SU-DHL-6 (cell line): ENCODE results near the gene WDR54.

ENCODE experiments used
- H2AFZ ChIP-seq: fragments of 200-600 bp; sonication (generic); 2 replicates; pipeline ENCODE4 v1.6.1; 2014; ENCODE audit warnings: low read depth, mild to moderate bottlenecking, moderate library complexity, mixed read lengths, antibody characterized with exemption, low read length; ENCODE audit not compliant: severe bottlenecking
- H3F3A ChIP-seq: fragments of 200-600 bp; shearing (Covaris generic); 2 replicates; pipeline ENCODE4 v1.6.0; 2016; ENCODE audit warnings: antibody characterized with exemption, mild to moderate bottlenecking; ENCODE audit not compliant: insufficient read depth
- H3K27ac ChIP-seq: fragments of 200-600 bp; sonication (generic); 2 replicates; pipeline ENCODE4 v1.5.1; 2016; ENCODE audit warnings: low read depth, mild to moderate bottlenecking, low read length, moderate library complexity, mixed read lengths
- H3K27me3 ChIP-seq: fragments of 200-600 bp; sonication (generic), shearing (Covaris generic); 2 replicates; pipeline ENCODE4 v1.6.0; 2014; ENCODE audit warnings: mild to moderate bottlenecking, low read length
- H3K36me3 ChIP-seq: fragments of 200-600 bp; sonication (generic); 2 replicates; pipeline ENCODE4 v1.6.1; 2014; ENCODE audit warnings: mild to moderate bottlenecking, low read length, mixed read lengths
- H3K4me2 ChIP-seq: fragments of 300-600, 200-600 bp; shearing (Covaris generic), sonication (generic); 2 replicates; pipeline ENCODE4 v1.6.0; 2014; ENCODE audit warnings: low read length, low read depth, mild to moderate bottlenecking; ENCODE audit not compliant: poor library complexity, severe bottlenecking
- H3K4me3 ChIP-seq: fragments of 200-600 bp; sonication (generic); 2 replicates; pipeline ENCODE4 v1.5.1; 2014; ENCODE audit warnings: antibody characterized with exemption, low read length, mild to moderate bottlenecking, mixed read lengths; ENCODE audit not compliant: insufficient read depth, poor library complexity, severe bottlenecking
- H3K79me2 ChIP-seq: fragments of 200-600 bp; sonication (generic); 2 replicates; pipeline ENCODE4 v1.6.1; 2014; ENCODE audit warnings: mild to moderate bottlenecking, low read length, moderate library complexity; ENCODE audit not compliant: insufficient read depth
- H3K9ac ChIP-seq: fragments of 200-600 bp; sonication (generic); 2 replicates; pipeline ENCODE4 v1.7.0; 2014; ENCODE audit warnings: mild to moderate bottlenecking, low read length
- H3K9me2 ChIP-seq: fragments of 200-600 bp; sonication (generic); replicated peaks from 2 replicates; pipeline ENCODE4 v1.6.1; 2014; ENCODE audit warnings: low read length; ENCODE audit not compliant: insufficient read depth
- H3K9me3 ChIP-seq: fragments of 200-600 bp; sonication (generic); 2 replicates; pipeline ENCODE4 v1.6.1; 2014; ENCODE audit warnings: low read length, mixed read lengths; ENCODE audit not compliant: insufficient read depth
- H4K20me1 ChIP-seq: fragments of 200-600 bp; sonication (generic); 2 replicates; pipeline ENCODE4 v1.6.1; 2014; ENCODE audit warnings: low read depth, mild to moderate bottlenecking, antibody characterized with exemption, low read length, moderate library complexity, mixed read lengths
- EZH2phosphoT487 ChIP-seq: fragments of 200-600 bp; sonication (generic), shearing (Covaris generic); conservative IDR thresholded peaks from 2 replicates; pipeline ENCODE4 v1.6.1; 2018; ENCODE audit warnings: mild to moderate bottlenecking, antibody characterized with exemption, low read length, moderate library complexity, mixed read lengths
- TF ChIP-seq, protein P1 (sequence below): fragments of 200-600 bp; sonication (generic); IDR thresholded peaks from one replicate; pipeline ENCODE4 v1.5.1; 2017; ENCODE audit warnings: antibody characterized with exemption, mild to moderate bottlenecking, low read length, moderate library complexity; ENCODE audit not compliant: insufficient read depth, poor library complexity, severe bottlenecking

WDR54 gene

DNA sequence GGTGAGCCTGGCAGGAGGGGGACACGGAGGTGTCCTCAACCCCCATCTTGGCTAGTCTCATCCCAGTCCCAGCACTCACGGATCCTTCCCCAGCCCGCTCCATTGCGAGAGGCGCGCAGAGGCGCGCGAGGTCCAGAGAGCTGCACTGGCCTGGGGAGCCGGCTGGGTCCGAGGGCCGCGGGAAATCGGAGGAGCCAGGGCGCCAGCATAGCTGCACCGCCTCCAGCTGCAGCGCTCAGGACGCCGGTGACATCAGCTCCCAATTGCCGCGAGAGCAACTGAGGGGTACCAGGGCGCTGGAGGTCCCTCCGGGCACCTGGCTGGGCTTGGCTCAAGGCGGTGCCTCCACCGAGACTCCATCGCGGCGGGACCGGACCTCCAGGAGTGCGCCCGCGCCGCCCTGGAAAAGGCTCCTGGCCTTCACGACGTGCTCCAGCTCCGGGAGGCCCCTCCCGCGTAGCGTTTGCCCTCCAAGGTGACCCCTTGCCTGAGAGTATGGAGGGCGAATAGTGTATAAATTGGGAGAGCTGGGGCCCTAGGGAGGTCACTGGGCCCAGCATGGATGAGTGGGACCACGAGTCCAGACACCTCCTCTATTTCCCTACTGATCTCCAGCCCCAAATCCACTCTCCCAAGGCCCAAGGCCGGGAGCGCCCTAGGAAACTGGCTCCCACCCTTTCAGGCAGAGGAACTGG lies 14.7 kb downstream of the WDR54 start:
- Histone ChIP-seq H3K27me3 (no peaks in the 10 kb centered on the region), H3F3A (no peaks in the 10 kb centered on the region), H3K9ac (no peak overlapping the region), H2AFZ (no peak overlapping the region), H3K79me2 (no peaks in the 10 kb centered on the region), H3K4me3 (no peak overlapping the region), H3K27ac (no peak overlapping the region), H3K36me3 (no peaks in the 10 kb centered on the region), H3K9me2 (no peaks in the 10 kb centered on the region), H3K9me3 (no peaks in the 10 kb centered on the region), H3K4me2 (no peak overlapping the region), H4K20me1 (no peaks in the 10 kb centered on the region)
- TF ChIP-seq, protein P1, sequence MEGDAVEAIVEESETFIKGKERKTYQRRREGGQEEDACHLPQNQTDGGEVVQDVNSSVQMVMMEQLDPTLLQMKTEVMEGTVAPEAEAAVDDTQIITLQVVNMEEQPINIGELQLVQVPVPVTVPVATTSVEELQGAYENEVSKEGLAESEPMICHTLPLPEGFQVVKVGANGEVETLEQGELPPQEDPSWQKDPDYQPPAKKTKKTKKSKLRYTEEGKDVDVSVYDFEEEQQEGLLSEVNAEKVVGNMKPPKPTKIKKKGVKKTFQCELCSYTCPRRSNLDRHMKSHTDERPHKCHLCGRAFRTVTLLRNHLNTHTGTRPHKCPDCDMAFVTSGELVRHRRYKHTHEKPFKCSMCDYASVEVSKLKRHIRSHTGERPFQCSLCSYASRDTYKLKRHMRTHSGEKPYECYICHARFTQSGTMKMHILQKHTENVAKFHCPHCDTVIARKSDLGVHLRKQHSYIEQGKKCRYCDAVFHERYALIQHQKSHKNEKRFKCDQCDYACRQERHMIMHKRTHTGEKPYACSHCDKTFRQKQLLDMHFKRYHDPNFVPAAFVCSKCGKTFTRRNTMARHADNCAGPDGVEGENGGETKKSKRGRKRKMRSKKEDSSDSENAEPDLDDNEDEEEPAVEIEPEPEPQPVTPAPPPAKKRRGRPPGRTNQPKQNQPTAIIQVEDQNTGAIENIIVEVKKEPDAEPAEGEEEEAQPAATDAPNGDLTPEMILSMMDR, result no peak
- TF ChIP-seq EZH2phosphoT487, result no peak

DNA sequence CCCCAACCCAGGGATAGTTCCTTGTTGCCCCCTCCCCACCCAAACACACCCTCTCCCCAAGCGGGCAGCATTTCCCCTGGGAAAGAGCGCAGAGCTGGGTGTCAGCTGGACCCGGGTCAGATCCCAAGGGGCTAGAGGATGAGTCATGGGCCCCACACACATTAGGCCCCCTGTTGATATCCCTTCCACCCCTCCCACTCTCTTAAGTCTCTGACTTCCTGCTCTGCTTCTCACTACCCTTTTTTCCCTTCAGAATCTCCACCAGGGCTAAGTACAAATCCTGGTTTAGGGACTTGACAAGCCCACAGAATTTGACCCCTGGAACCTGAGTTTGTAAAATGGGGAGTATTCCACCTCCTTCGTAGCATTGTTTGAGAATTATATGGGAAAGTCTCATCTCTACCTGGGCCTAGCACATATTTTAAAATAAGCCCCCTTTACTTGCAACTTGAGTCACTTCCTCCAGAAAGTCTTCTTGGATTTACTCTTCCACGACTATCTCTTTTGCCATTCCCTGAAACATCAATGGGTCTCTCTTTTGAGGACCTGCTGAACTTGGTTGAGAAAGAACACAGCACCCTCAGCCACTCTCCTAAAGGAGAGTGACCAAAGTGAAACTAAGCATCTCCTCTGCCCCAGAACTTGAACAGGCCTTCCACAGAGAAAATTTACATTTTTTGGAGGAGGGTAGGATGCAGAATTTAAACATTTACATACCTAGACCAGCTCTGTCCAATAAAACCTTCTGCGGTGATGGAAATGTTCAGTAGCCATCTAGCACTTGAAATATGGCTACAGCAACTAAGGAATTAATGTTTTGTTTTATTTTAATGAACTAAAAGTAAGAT lies 15.5 kb downstream of the WDR54 start:
- no peaks in the 10 kb centered on the region for H3K9me3 ChIP-seq
- TF ChIP-seq, protein P1, result no peak
- H4K20me1 ChIP-seq, result no peaks in the 10 kb centered on the region
- no peak overlapping the region for H3K4me2 ChIP-seq
- no peaks in the 10 kb centered on the region for H3K9me2 ChIP-seq
- no peak overlapping the region for H3K9ac ChIP-seq
- H3K27ac ChIP-seq, result no peak overlapping the region
- no peaks in the 10 kb centered on the region for H3K79me2 ChIP-seq
- no peak overlapping the region for H3K4me3 ChIP-seq
- no peaks in the 10 kb centered on the region for H3K36me3 ChIP-seq
- no peaks in the 10 kb centered on the region for H3F3A ChIP-seq
- no peaks in the 10 kb centered on the region for H3K27me3 ChIP-seq
- no peak overlapping the region for H2AFZ ChIP-seq

DNA sequence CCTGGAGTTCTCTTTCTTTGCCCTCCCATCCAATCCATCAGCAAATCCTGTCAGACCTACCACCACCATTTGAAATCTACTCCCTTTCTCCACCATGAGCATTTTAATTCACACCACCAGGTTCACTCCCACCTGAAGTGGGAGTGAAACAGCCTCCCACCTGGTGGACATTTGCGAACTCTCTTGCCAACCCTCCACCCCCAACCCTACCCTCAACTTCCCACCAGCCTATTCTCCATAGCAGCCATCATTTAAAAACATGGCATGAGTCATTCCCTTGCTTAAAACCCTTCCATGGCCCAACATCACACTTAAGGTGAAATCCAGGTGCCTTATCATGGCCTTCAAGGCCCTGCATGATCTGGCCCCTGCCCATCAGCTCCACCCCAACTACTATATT lies 16.7 kb downstream of the WDR54 start:
- Histone ChIP-seq H3K9me2 (no peaks in the 10 kb centered on the region), H3F3A (no peaks in the 10 kb centered on the region), H4K20me1 (no peaks in the 10 kb centered on the region), H3K9ac (no peak overlapping the region), H3K4me2 (no peak overlapping the region), H3K27me3 (no peaks in the 10 kb centered on the region), H3K4me3 (no peak overlapping the region), H2AFZ (no peak overlapping the region), H3K36me3 (no peaks in the 10 kb centered on the region), H3K27ac (no peak overlapping the region), H3K79me2 (no peaks in the 10 kb centered on the region), H3K9me3 (no peaks in the 10 kb centered on the region)
- TF ChIP-seq, protein P1, result no peak
- no peak for TF ChIP-seq EZH2phosphoT487
